ENCODE results near the gene KCNJ6. TPM values are rescaled to one million over a fixed set of nuclear protein-coding genes. Genes with fewer than 3 reads are reported as not detected.

Gene KCNJ6
- polyA plus RNA-seq, 1 of the 3 experiments (the other 2 are of a cell fraction): not detected

DNA sequence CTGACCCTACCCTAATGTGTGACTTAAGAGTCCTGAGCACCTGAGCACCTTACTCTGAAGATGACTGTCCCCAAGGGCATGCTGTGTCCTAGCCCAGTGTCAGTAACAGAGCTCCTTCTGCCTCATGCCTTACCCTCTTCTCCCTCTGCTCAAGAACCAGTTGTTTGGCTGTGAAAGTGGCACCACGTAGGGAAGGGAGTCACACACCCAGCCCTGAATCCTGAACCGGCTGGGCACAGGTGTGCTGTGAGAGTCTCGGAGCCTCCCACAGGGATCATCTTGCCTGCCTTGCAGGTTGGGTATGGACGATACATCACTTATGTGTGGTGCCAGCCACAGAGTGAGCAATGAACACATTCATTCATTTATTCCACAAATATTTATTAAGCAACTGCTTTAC is 329.1 kb downstream of the KCNJ6 start:
- Histone ChIP-seq H3K4me2 (no peak overlapping the region), H3F3A (replicated peaks; ENCODE audit: insufficient read depth) (no peaks in the 10 kb centered on the region), H2AFZ (ENCODE audit: low read depth) (no peak overlapping the region), H3K9ac (no peak overlapping the region), H3K79me2 (ENCODE audit: insufficient read depth) (no peaks in the 10 kb centered on the region), H3K27ac (ENCODE audit: low read depth in 2 of 2, low read length in 1 of 2) (no peak overlapping the region), H3K4me3 (ENCODE audit: low read depth in 2 of 2, low read length in 1 of 2) (no peak overlapping the region), H3K36me3 (replicated peaks in 1 of 2; ENCODE audit: control insufficient read depth in 1 of 2, insufficient read depth in 2 of 2, low read length in 1 of 2) (no peaks in the 10 kb centered on the region), H4K20me1 (ENCODE audit: insufficient read depth) (no peaks in the 10 kb centered on the region), H3K27me3 (ENCODE audit: insufficient read depth) (no peaks in the 10 kb centered on the region), H3K9me2 (no peaks in the 10 kb centered on the region), H3K9me3 (no peaks in the 10 kb centered on the region), H3K4me1 (ENCODE audit: control insufficient read depth in 1 of 2, insufficient read depth in 2 of 2, low read depth in 1 of 2, low read length in 1 of 2) (no peaks in the 10 kb centered on the region)
- WGBS (ENCODE audit: low lambda C conversion rate): 86% methylated on average over 4 of the region's 4 CpGs
- ChIA-PET POLR2A (no interaction called here), CTCF (no interaction called here)
- no peak for TF ChIP-seq GATA2 (CRISPR knock-in tag; IDR thresholded peaks at IDR 0.05)
- no peak for TF ChIP-seq YY1 (IDR thresholded peaks at IDR 0.05; ENCODE audit: low read depth)
- no peak for TF ChIP-seq TAF1 (IDR thresholded peaks at IDR 0.05; ENCODE audit: borderline replicate concordance, low read depth, low read length)
- TF ChIP-seq, protein P1, sequence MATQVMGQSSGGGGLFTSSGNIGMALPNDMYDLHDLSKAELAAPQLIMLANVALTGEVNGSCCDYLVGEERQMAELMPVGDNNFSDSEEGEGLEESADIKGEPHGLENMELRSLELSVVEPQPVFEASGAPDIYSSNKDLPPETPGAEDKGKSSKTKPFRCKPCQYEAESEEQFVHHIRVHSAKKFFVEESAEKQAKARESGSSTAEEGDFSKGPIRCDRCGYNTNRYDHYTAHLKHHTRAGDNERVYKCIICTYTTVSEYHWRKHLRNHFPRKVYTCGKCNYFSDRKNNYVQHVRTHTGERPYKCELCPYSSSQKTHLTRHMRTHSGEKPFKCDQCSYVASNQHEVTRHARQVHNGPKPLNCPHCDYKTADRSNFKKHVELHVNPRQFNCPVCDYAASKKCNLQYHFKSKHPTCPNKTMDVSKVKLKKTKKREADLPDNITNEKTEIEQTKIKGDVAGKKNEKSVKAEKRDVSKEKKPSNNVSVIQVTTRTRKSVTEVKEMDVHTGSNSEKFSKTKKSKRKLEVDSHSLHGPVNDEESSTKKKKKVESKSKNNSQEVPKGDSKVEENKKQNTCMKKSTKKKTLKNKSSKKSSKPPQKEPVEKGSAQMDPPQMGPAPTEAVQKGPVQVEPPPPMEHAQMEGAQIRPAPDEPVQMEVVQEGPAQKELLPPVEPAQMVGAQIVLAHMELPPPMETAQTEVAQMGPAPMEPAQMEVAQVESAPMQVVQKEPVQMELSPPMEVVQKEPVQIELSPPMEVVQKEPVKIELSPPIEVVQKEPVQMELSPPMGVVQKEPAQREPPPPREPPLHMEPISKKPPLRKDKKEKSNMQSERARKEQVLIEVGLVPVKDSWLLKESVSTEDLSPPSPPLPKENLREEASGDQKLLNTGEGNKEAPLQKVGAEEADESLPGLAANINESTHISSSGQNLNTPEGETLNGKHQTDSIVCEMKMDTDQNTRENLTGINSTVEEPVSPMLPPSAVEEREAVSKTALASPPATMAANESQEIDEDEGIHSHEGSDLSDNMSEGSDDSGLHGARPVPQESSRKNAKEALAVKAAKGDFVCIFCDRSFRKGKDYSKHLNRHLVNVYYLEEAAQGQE (IDR thresholded peaks at IDR 0.05; ENCODE audit: low read depth, low read length): no peak
- TF ChIP-seq, protein P2, sequence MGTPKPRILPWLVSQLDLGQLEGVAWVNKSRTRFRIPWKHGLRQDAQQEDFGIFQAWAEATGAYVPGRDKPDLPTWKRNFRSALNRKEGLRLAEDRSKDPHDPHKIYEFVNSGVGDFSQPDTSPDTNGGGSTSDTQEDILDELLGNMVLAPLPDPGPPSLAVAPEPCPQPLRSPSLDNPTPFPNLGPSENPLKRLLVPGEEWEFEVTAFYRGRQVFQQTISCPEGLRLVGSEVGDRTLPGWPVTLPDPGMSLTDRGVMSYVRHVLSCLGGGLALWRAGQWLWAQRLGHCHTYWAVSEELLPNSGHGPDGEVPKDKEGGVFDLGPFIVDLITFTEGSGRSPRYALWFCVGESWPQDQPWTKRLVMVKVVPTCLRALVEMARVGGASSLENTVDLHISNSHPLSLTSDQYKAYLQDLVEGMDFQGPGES (IDR thresholded peaks at IDR 0.05; ENCODE audit: low read depth, low read length): no peak
- TF ChIP-seq, protein P3, sequence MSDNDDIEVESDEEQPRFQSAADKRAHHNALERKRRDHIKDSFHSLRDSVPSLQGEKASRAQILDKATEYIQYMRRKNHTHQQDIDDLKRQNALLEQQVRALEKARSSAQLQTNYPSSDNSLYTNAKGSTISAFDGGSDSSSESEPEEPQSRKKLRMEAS (IDR thresholded peaks at IDR 0.05; ENCODE audit: low read depth): no peak
- TF ChIP-seq FOXM1 (IDR thresholded peaks at IDR 0.05; ENCODE audit: low read depth): no peak
- TF ChIP-seq RCOR1 (IDR thresholded peaks at IDR 0.05; ENCODE audit: low read length): no peak
- no peak for DNase-seq

DNA sequence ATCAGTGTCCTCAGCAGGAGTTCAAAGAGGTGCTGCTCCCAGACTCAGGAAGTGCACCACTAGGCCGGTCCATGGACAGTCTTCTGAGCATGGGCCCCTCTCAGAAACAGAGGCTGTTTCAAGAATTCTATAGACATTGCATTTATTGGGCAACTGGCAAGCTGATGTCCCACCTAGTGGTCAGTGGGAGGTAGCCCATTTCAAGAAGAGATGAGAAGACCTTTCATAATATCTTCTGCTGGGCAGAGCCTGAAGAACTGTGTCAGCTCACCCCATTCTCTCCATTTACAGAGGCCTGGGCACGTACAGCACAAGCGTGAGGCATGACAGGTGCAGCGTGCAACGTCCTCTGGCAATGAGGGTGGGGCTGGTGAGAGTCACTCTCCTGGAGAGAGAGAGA is 333.7 kb downstream of the KCNJ6 start:
- Histone ChIP-seq H3K4me2 (no peak overlapping the region), H3K4me1 (ENCODE audit: control insufficient read depth in 1 of 2, insufficient read depth in 2 of 2, low read depth in 1 of 2, low read length in 1 of 2) (no peaks in the 10 kb centered on the region), H2AFZ (ENCODE audit: low read depth) (no peak overlapping the region), H3F3A (replicated peaks; ENCODE audit: insufficient read depth) (no peaks in the 10 kb centered on the region), H4K20me1 (ENCODE audit: insufficient read depth) (no peaks in the 10 kb centered on the region), H3K79me2 (ENCODE audit: insufficient read depth) (no peaks in the 10 kb centered on the region), H3K9me3 (no peaks in the 10 kb centered on the region; the same call in 1 of the 2 replicates), H3K9ac (no peak overlapping the region), H3K36me3 (replicated peaks in 1 of 2; ENCODE audit: control insufficient read depth in 1 of 2, insufficient read depth in 2 of 2, low read length in 1 of 2) (no peaks in the 10 kb centered on the region), H3K4me3 (ENCODE audit: low read depth in 2 of 2, low read length in 1 of 2) (no peak overlapping the region), H3K27me3 (ENCODE audit: insufficient read depth) (no peaks in the 10 kb centered on the region), H3K9me2 (no peaks in the 10 kb centered on the region), H3K27ac (ENCODE audit: low read depth in 2 of 2, low read length in 1 of 2) (no peak overlapping the region)
- peak; percentile 61 for DNase-seq
- CTCF ChIA-PET: interaction anchor here (0.8 to 1.5 kb wide), 5 partner anchors 12 to 93 kb away, joined by 3 to 4 read pairs (median 3); no protein-coding TSS in a partner anchor
- TF ChIP-seq, protein P4, sequence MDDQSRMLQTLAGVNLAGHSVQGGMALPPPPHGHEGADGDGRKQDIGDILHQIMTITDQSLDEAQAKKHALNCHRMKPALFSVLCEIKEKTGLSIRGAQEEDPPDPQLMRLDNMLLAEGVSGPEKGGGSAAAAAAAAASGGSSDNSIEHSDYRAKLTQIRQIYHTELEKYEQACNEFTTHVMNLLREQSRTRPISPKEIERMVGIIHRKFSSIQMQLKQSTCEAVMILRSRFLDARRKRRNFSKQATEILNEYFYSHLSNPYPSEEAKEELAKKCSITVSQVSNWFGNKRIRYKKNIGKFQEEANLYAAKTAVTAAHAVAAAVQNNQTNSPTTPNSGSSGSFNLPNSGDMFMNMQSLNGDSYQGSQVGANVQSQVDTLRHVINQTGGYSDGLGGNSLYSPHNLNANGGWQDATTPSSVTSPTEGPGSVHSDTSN (IDR thresholded peaks at IDR 0.05): no peak
- TF ChIP-seq RAD21 (IDR thresholded peaks at IDR 0.05; ENCODE audit: low read length) (peak; percentile 85), EZH2phosphoT487 (IDR thresholded peaks at IDR 0.05; ENCODE audit: borderline replicate concordance, low read depth) (no peak), SMC3 (IDR thresholded peaks at IDR 0.05; ENCODE audit: low read depth, low read length) (peak; percentile 70), NRF1 (IDR thresholded peaks at IDR 0.05; ENCODE audit: low read depth, low read length) (no peak), GATA2 (CRISPR knock-in tag; IDR thresholded peaks at IDR 0.05) (no peak), RCOR1 (IDR thresholded peaks at IDR 0.05; ENCODE audit: low read length) (no peak), FOXJ3 (CRISPR knock-in tag; IDR thresholded peaks at IDR 0.05) (no peak)
- TF ChIP-seq, protein P5, sequence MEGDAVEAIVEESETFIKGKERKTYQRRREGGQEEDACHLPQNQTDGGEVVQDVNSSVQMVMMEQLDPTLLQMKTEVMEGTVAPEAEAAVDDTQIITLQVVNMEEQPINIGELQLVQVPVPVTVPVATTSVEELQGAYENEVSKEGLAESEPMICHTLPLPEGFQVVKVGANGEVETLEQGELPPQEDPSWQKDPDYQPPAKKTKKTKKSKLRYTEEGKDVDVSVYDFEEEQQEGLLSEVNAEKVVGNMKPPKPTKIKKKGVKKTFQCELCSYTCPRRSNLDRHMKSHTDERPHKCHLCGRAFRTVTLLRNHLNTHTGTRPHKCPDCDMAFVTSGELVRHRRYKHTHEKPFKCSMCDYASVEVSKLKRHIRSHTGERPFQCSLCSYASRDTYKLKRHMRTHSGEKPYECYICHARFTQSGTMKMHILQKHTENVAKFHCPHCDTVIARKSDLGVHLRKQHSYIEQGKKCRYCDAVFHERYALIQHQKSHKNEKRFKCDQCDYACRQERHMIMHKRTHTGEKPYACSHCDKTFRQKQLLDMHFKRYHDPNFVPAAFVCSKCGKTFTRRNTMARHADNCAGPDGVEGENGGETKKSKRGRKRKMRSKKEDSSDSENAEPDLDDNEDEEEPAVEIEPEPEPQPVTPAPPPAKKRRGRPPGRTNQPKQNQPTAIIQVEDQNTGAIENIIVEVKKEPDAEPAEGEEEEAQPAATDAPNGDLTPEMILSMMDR (IDR thresholded peaks at IDR 0.05): peak; percentile 67
- TF ChIP-seq, protein P6, sequence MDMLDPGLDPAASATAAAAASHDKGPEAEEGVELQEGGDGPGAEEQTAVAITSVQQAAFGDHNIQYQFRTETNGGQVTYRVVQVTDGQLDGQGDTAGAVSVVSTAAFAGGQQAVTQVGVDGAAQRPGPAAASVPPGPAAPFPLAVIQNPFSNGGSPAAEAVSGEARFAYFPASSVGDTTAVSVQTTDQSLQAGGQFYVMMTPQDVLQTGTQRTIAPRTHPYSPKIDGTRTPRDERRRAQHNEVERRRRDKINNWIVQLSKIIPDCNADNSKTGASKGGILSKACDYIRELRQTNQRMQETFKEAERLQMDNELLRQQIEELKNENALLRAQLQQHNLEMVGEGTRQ (IDR thresholded peaks at IDR 0.05; ENCODE audit: borderline replicate concordance, low read depth, low read length): no peak
- WGBS (ENCODE audit: low lambda C conversion rate): 29% methylated on average over 5 of the region's 5 CpGs
- POLR2A ChIA-PET: no interaction called here
